H1 (cell line): Measurements from ENCODE around the gene ERMARD. TPM values are rescaled to one million over a fixed set of nuclear protein-coding genes. Genes with fewer than 3 reads are reported as not detected.

ENCODE experiments used
- BRCA1 ChIP-seq: IDR thresholded peaks from 2 replicates; pipeline ENCODE4 v1.6.1; 2012; ENCODE audit warnings: low read depth, low read length, improper control_type of control experiment
- CHD7 ChIP-seq: fragments of 300-600 bp; sonication (generic); IDR thresholded peaks from 2 replicates; pipeline ENCODE4 v1.7.1; 2012; ENCODE audit warnings: low read length, moderate library complexity, mild to moderate bottlenecking, inconsistent platforms; ENCODE audit not compliant: insufficient replicate concordance
- EGR1 ChIP-seq: IDR thresholded peaks from 2 replicates; pipeline ENCODE4 v1.6.1; 2011; ENCODE audit warnings: low read depth, low read length, borderline replicate concordance
- GTF2F1 ChIP-seq: IDR thresholded peaks from 2 replicates; pipeline ENCODE4 v1.6.1; 2012; ENCODE audit warnings: low read depth, low read length, improper control_type of control experiment, borderline replicate concordance
- JUN ChIP-seq: IDR thresholded peaks from 2 replicates; pipeline ENCODE4 v1.6.1; 2011; ENCODE audit warnings: low read depth, mild to moderate bottlenecking, improper control_type of control experiment, low read length
- NRF1 ChIP-seq: IDR thresholded peaks from 2 replicates; pipeline ENCODE4 v1.6.1; 2011; ENCODE audit warnings: mild to moderate bottlenecking, low read depth, low read length, improper control_type of control experiment
- RXRA ChIP-seq: IDR thresholded peaks from 2 replicates; pipeline ENCODE4 v1.6.1; 2011; ENCODE audit warnings: low read depth, mild to moderate bottlenecking, low read length, moderate library complexity; ENCODE audit not compliant: insufficient read depth
- SAP30 ChIP-seq: fragments of 300-600 bp; sonication (generic); IDR thresholded peaks from 2 replicates; pipeline ENCODE4 v1.7.1; 2012; ENCODE audit warnings: low read length, moderate library complexity, mild to moderate bottlenecking, inconsistent platforms; ENCODE audit not compliant: insufficient read depth, insufficient replicate concordance
- TBP ChIP-seq: IDR thresholded peaks from 2 replicates; pipeline ENCODE4 v1.6.1; 2011; ENCODE audit warnings: low read depth, low read length, improper control_type of control experiment
- polyA plus RNA-seq, 7 experiments: library from polyadenylated mRNA; depleted of rRNA in 3 of 7; stranded (reverse) in 5 of 7; unstranded in 2 of 7; fragments of >200 nt in 5 of 7; fragments of 200-250 nt in 2 of 7; gene quantifications; 1 replicate in 5 of 7; 2 replicates in 1 of 7; 4 replicates in 1 of 7; pipeline versions ENCODE4 v1.2.1 to v1.2.3, GENCODE V29; 2011 to 2013; ENCODE audit warnings: missing spikeins in 2 of 7, mixed read lengths in 2 of 7
- total RNA-seq: library from RNA; stranded (reverse); fragmentation: NEBNext Ultra II Directional; extraction: Animal tissue kit (Norgen Biotek cat#: 25700); gene quantifications from 2 replicates; pipeline ENCODE4 v1.2.1, GENCODE V29; 2021

ERMARD gene
- total and polyA plus RNA-seq, 2 of the 8 experiments (the other 6 are each of a cell fraction or from before 2014, with no cell fraction given): 12.2 to 25.6 TPM

- no peak for TF ChIP-seq JUN
- TF ChIP-seq SAP30: no peak
- peak; percentile 85 for TF ChIP-seq BRCA1
- no peak for TF ChIP-seq NRF1
- no peak for TF ChIP-seq CHD7
- TF ChIP-seq EGR1: peak; percentile 43; the same call in 1 of the 2 replicates
- TF ChIP-seq TBP: peak; percentile 57
- TF ChIP-seq RXRA: no peak
- TF ChIP-seq GTF2F1: no peak
Measured at GRCh38 chr6:169701954-169702839, 49.2 kb upstream of the ERMARD start, which contains the start of the genes C6orf120 and WDR27 (continued).
